Omental fat pad (tissue), 4 donors: ENCODE results near the gene MEGF11. TPM values are rescaled to one million over a fixed set of nuclear protein-coding genes. Genes with fewer than 3 reads are reported as not detected.

Experiments used
- ATAC-seq: fragments of 150-250 bp; one replicate; pipeline ENCODE4 v1.9.1; 2016; ENCODE audit warnings: mild to moderate bottlenecking, moderate library complexity; ENCODE audit not compliant: low FRiP score
- DNase-seq: peaks from one replicate; pipeline ENCODE4 v3.0.0-alpha.2; 2019; ENCODE audit warnings: low spot score
- total RNA-seq, 4 donors: library from RNA; depleted of rRNA; stranded (reverse); fragments of >200 nt; gene quantifications; one replicate each; pipeline ENCODE4 v1.1.0, GENCODE V29; 2016
- TF ChIP-seq, protein P1 (sequence below), 3 donors: fragments of 450-650 bp; IDR thresholded peaks; one replicate each; pipeline ENCODE4 v1.5.1; 2016 to 2017; ENCODE audit warnings: antibody characterized with exemption in 3 of 3, mild to moderate bottlenecking in 3 of 3, moderate library complexity in 2 of 3

MEGF11 gene
- total RNA-seq, 4 donors from 2014 or later, result 0.47 TPM; not detected in 3

DNA sequence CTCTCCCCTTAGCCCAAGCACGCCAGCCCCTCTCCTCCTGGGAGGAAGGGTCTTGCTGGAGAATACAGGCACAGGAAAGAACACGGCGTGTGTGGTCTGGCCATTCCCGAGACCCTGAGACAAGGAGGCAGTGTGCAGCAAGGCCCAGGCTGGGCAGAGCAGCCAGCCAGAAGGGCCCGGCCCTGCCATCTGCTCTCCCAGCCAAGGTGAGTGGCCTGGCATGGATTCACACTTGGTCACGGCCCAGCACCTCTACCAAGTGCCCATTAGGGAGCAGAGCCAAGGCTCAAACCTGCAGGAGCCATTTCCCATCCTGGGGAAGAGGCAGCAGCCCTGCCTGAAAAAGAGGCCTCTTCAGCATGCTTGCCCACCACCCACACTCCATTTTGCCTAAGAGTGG, 28.6 kb downstream of the MEGF11 start:
- DNase-seq (no peak), ATAC-seq (no peak)
- TF ChIP-seq, protein P1, sequence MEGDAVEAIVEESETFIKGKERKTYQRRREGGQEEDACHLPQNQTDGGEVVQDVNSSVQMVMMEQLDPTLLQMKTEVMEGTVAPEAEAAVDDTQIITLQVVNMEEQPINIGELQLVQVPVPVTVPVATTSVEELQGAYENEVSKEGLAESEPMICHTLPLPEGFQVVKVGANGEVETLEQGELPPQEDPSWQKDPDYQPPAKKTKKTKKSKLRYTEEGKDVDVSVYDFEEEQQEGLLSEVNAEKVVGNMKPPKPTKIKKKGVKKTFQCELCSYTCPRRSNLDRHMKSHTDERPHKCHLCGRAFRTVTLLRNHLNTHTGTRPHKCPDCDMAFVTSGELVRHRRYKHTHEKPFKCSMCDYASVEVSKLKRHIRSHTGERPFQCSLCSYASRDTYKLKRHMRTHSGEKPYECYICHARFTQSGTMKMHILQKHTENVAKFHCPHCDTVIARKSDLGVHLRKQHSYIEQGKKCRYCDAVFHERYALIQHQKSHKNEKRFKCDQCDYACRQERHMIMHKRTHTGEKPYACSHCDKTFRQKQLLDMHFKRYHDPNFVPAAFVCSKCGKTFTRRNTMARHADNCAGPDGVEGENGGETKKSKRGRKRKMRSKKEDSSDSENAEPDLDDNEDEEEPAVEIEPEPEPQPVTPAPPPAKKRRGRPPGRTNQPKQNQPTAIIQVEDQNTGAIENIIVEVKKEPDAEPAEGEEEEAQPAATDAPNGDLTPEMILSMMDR (IDR thresholded peaks at IDR 0.05), result no peak

DNA sequence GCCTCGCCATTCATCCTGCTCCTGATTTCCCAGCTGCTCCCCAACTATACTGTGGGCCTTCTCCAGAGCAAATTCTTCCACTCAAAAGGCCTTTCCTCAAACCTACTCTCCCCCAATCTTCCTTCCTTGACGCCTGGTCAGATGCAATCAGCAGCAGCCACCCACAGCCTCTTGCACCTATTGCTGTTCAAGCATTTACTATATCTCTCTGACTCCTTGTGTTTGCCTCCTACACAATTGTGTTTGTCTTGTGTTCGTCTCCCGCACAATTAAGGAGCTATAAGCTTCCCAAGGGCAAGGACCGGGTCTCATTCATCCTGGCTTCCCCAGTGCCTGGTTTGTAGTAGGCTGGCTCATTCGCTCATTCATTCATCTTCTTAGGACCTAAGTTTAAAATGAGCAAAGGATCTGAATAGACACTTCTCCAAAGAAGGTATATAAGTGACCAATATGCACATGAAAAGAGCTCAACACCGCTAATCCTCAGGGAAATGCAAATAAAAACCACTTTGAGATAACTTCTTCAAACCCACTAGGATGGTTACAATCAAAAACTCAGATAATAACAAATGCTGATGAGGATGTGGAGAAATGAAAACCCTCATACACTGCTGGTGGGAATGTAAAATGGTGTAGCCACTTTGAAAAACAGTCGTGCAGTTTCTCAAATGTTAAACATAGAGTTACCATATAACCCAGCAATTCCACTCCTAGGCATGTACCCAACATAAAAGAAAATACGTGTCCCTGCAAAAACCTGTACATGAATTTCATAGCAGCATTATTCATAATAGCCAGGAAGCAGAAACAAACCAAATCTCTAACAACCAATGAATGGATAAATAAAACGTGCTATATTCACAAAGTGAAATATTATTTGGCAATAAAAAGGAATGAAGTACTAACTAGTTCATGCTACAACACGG, 31.0 kb downstream of the MEGF11 start:
- TF ChIP-seq, protein P1 (IDR thresholded peaks at IDR 0.05), result no peak
- DNase-seq (no peak), ATAC-seq (no peak)

DNA sequence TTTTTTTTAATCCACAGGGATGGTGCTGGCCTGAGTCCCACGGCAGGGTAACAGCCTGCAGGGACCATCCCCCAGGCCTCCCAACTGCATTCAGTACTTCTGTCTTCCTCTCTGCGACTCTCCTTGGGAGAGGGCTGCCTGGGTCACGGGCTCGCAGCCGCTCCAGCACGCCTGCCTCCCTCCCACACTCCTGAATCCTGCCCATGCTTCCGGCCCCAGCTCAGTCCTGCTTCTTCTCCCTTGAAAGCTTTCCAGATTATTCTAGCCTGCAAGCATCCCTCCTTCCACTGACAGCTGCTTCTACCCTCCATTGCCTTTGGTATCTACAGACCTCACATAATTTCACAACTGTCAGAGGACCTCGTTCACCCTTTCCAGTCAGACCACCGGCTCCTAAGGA, 32.4 kb downstream of the MEGF11 start:
- DNase-seq (no peak), ATAC-seq (no peak)

DNA sequence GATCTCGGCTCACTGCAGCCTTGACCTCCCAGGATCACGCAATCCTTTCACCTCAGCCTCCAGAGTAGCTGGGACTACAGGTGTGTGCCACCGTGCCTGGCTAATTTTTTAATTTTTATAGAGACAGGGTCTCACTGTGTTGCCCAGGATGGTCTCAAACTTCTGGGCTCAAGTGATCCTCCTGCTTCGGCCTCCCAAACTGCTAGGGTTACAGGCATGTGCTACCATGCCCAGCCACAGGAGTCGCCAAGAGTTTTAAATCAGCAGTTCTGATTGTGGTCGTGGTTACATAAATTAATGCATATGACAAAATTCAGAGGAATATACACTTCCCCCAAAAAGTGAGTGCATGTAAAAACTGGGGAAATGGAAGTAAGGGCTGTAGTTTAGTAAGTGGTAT, 32.9 kb downstream of the MEGF11 start:
- TF ChIP-seq, protein P1 (IDR thresholded peaks at IDR 0.05), result no peak
- ATAC-seq (no peak), DNase-seq (no peak)

More for the DNA sequence above, 32.4 kb downstream of the MEGF11 start:
- TF ChIP-seq, protein P1 (IDR thresholded peaks at IDR 0.05), result no peak

DNA sequence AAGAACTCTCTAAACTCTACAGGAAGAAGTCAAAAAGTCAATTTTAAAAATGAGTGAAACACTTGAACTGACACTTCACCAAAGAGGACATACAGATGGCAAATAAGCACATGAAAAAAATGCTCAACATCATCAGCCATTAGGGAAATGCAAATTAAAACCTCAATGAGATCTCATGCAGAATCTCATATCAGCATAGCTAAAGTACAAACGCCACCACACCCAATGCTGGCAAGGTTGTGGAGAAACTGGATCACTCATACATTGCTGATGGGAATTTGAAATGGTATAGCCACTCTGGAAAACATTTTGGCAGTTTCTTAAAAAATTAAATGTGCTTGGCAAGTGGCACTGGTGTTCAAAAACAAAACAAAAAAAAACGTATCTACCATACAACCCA, 34.2 kb downstream of the MEGF11 start:
- TF ChIP-seq, protein P1 (IDR thresholded peaks at IDR 0.05), result no peak
- DNase-seq, result no peak

DNA sequence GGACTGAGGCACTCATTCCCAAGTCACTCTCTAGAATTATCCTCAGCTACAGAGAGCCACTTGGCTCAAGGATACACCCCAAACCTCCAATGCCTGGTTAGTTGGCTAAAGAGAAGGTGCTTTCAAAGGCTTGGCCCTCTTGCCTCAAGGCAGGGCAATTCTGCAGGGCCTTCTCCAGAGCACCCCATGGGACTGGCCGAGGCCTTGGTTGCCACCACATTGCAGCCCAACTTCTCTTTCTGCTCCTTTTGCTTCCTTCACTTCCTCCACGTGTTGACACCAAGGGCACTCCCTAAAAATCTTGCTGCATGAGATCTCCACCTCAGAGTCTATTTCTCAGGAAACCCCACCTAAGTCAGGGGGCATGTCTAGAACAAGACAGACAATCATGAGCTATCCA, 36.7 kb downstream of the MEGF11 start:
- DNase-seq, result no peak
- TF ChIP-seq, protein P1 (IDR thresholded peaks at IDR 0.05), result no peak
- no peak for ATAC-seq

More for the DNA sequence above, 34.2 kb downstream of the MEGF11 start:
- no peak for ATAC-seq

DNA sequence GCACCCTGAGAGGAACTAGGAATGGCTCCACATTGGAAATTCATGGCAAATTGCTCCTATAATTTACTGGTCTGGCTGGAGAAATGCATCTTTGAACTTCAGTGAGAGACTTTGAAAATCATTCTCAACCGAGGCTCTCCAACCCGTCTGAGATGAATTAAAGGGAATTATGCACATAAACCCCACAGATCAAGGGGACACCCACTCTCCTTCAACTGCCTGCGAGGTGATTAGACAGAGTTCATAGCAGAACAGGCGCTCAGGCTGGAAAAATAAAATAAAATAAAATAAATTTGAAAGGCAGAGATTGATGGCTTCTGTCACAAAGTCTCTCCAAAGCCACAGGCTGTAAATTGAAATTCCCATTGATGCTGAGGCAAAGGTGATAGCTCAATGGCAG, 37.7 kb downstream of the MEGF11 start:
- TF ChIP-seq, protein P1 (IDR thresholded peaks at IDR 0.05), result no peak
- DNase-seq, result no peak
- ATAC-seq, result no peak
